Upper lobe of left lung (tissue), 4 donors: ENCODE measurements around the gene R3HDM2.

Experiments used
- CTCF ChIP-seq, 6 experiments: fragments of 450-650 bp in 4 of 6; fragments of 200-600 bp in 2 of 6; sonication (generic) in 2 of 6; IDR thresholded peaks; one replicate each; pipeline ENCODE4 v1.5.1; 2016 to 2019; ENCODE audit warnings: antibody characterized with exemption in 6 of 6
- EP300 ChIP-seq, 4 donors: sonication (generic); formaldehyde crosslinking; IDR thresholded peaks; one replicate each; pipeline ENCODE4 v1.5.1; 2017; ENCODE audit warnings: antibody characterized with exemption in 4 of 4, control low read depth in 2 of 4
- POLR2A ChIP-seq, 4 donors: fragments of 450-650 bp; IDR thresholded peaks; one replicate each; pipeline ENCODE4 v1.5.1; 2016 to 2017; ENCODE audit warnings: antibody characterized with exemption in 4 of 4, mild to moderate bottlenecking in 2 of 4

- TF ChIP-seq CTCF (IDR thresholded peaks at IDR 0.05) (no peak), EP300 (IDR thresholded peaks at IDR 0.05) (no peak), POLR2A (IDR thresholded peaks at IDR 0.05) (no peak)
Measured at GRCh38 chr12:57473886-57474285, 43.0 kb upstream of the R3HDM2 start.
